ENCODE measurements around the gene RBM17. TPM values are rescaled to one million over a fixed set of nuclear protein-coding genes. Genes with fewer than 3 reads are reported as not detected.

RBM17 gene
- total and polyA plus RNA-seq, 9 donors, result 56.2 to 94.4 (median 70.3) TPM

DNA sequence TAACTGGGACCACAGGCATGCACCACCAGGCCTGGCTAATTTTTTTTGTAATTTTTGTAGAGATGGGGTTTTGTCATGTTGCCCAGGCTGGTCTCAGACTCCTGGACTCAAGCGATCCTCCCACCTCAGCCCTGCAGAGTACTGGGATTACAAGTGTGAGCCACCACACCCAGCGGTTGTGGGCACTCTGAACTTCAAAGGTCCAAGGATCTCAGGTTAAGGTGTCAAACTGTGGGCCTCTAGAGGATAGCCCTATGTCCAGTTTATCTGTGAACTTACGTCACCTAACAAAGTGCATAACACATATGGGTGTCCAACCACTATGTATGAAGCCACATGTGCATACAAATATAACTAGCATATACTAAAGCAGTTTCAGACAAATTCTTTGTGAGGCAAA, 23.4 kb upstream of the RBM17 start:
- Histone ChIP-seq H3K4me1 (ENCODE audit: insufficient read depth) (no peaks in the 10 kb centered on the region), H3K4me3 (no peak overlapping the region), H3K27me3 (no peaks in the 10 kb centered on the region), H3K27ac (no peak overlapping the region), H3K9me3 (no peaks in the 10 kb centered on the region), H3K36me3 (no peaks in the 10 kb centered on the region)
- TF ChIP-seq, protein P1, sequence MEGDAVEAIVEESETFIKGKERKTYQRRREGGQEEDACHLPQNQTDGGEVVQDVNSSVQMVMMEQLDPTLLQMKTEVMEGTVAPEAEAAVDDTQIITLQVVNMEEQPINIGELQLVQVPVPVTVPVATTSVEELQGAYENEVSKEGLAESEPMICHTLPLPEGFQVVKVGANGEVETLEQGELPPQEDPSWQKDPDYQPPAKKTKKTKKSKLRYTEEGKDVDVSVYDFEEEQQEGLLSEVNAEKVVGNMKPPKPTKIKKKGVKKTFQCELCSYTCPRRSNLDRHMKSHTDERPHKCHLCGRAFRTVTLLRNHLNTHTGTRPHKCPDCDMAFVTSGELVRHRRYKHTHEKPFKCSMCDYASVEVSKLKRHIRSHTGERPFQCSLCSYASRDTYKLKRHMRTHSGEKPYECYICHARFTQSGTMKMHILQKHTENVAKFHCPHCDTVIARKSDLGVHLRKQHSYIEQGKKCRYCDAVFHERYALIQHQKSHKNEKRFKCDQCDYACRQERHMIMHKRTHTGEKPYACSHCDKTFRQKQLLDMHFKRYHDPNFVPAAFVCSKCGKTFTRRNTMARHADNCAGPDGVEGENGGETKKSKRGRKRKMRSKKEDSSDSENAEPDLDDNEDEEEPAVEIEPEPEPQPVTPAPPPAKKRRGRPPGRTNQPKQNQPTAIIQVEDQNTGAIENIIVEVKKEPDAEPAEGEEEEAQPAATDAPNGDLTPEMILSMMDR (IDR thresholded peaks at IDR 0.05), result no peak
- TF ChIP-seq EP300 (IDR thresholded peaks at IDR 0.05) (no peak), POLR2A (IDR thresholded peaks at IDR 0.05) (no peak)
- 89 to 93% (median 91%) methylated on average over 3 of the region's 3 CpGs for WGBS, 3 donors
- intact Hi-C loops (cut with DNase I), result no loop called here
- peak in 1 of 5 donors; percentile 2 for DNase-seq

DNA sequence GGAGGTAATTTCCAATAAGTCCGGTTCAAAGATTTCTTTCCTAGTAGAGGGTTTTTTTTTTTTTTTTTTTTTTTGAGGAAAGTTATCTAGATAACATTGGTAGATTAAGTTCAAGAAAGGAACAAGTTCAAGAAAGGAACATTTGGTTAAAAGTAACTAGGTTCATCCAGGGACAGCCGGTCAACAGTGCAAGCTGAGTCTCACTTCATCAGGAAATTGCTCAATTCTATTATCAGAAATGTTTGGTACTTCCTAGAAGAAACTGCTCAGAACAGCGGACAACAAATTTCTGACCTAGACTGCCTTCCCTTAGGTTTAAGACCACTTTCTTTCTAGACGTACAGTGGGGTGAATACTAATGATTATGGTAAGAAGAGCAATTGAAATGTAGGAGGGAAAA, 23.0 kb upstream of the RBM17 start:
- Histone ChIP-seq H3K9me3 (no peaks in the 10 kb centered on the region), H3K4me1 (ENCODE audit: insufficient read depth) (no peaks in the 10 kb centered on the region), H3K27ac (no peak overlapping the region), H3K27me3 (no peaks in the 10 kb centered on the region), H3K36me3 (no peaks in the 10 kb centered on the region), H3K4me3 (no peak overlapping the region)
- intact Hi-C loops (cut with DNase I), result no loop called here
- no peak for TF ChIP-seq POLR2A (IDR thresholded peaks at IDR 0.05)
- TF ChIP-seq, protein P1 (IDR thresholded peaks at IDR 0.05), result no peak
- TF ChIP-seq EP300 (IDR thresholded peaks at IDR 0.05), result no peak
- WGBS, 3 donors, result 35 to 48% (median 39%) methylated on average over 4 of the region's 4 CpGs
- DNase-seq, result peak in 1 of 5 donors; percentile 26

DNA sequence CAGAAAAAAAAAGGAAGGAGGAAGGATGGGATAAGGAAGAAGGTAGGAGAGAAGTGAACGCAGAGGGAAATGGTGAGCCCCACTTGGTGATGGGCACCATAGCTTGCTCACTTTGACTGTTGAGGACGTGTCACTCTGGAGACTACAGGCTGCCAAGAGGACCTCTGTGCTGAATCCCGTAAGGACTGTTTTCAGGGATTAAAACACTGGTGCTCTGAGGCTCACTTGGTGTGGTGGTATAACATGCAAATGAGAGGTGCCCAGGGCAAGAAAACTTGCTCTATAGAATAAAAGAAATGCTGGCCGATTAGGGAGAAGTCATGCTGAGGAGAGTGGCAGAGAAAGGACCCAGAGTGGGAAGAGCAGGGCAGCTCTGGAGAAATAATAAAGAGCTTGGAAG, 21.4 kb upstream of the RBM17 start:
- WGBS, 3 donors, result 82 to 85% (median 83%) methylated on average over 4 of the region's 4 CpGs
- TF ChIP-seq POLR2A (IDR thresholded peaks at IDR 0.05) (no peak), EP300 (IDR thresholded peaks at IDR 0.05) (no peak)
- TF ChIP-seq, protein P1 (IDR thresholded peaks at IDR 0.05), result no peak
- intact Hi-C loops (cut with DNase I), result no loop called here
- no peaks in the 10 kb centered on the region for H3K27me3 ChIP-seq
- H3K4me1 ChIP-seq (ENCODE audit: insufficient read depth), result no peaks in the 10 kb centered on the region
- no peaks in the 10 kb centered on the region for H3K36me3 ChIP-seq
- H3K9me3 ChIP-seq, result no peaks in the 10 kb centered on the region
- H3K27ac ChIP-seq, result no peak overlapping the region
- DNase-seq, result no peak
- no peak overlapping the region for H3K4me3 ChIP-seq

DNA sequence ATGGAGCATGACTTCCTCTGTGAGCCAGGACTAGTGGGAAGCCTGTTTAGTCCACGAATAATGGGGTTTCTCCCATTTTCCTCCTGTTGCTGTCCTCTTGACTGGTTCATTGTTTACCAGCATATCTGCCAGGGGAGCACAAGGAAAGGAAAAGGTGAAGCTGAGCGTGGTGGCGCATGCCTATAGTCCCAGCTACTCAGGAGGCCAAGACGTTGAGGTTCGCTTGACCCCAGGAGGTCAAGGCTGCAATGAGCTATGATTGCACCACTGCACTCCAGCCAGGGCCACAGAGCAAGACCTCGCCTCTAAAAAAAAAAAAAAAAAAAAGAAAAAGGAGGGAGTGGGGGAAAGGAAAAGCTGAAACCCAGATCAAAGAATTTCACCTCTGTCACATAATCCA, 20.8 kb upstream of the RBM17 start:
- H3K27ac ChIP-seq, result no peak overlapping the region
- no peaks in the 10 kb centered on the region for H3K36me3 ChIP-seq
- TF ChIP-seq EP300 (IDR thresholded peaks at IDR 0.05), result no peak
- TF ChIP-seq, protein P1 (IDR thresholded peaks at IDR 0.05), result no peak
- TF ChIP-seq POLR2A (IDR thresholded peaks at IDR 0.05), result no peak
- no peaks in the 10 kb centered on the region for H3K27me3 ChIP-seq
- no peak overlapping the region for H3K4me3 ChIP-seq
- H3K9me3 ChIP-seq, result no peaks in the 10 kb centered on the region
- no peak for DNase-seq
- WGBS, 3 donors, result 68 to 73% (median 69%) methylated on average over 6 of the region's 6 CpGs
- H3K4me1 ChIP-seq (ENCODE audit: insufficient read depth), result no peaks in the 10 kb centered on the region
- intact Hi-C loops (cut with DNase I), result no loop called here
